K562 (cell line): Measurements from ENCODE around the gene ZBTB46. TPM values are rescaled to one million over a fixed set of nuclear protein-coding genes. Genes with fewer than 3 reads are reported as not detected.

Source experiments
- GABPB1 ChIP-seq: sonication (generic); formaldehyde crosslinking; IDR thresholded peaks from 2 replicates; pipeline ENCODE4 v1.8.0; 2022; ENCODE audit warnings: mild to moderate bottlenecking, missing genetic modification reagents
- HNRNPLL ChIP-seq: fragments of 200-400 bp; formaldehyde crosslinking; IDR thresholded peaks from 2 replicates; pipeline ENCODE4 v1.6.1; 2017; ENCODE audit warnings: low read length, low read depth, mild to moderate bottlenecking; ENCODE audit not compliant: poor library complexity, severe bottlenecking
- KDM5B ChIP-seq: fragments of 200-600 bp; sonication (generic); IDR thresholded peaks from 2 replicates; pipeline ENCODE4 v1.6.1; 2012; ENCODE audit warnings: low read depth, mild to moderate bottlenecking, moderate library complexity, low read length, control low read depth, inconsistent platforms; ENCODE audit not compliant: insufficient replicate concordance
- NFIX ChIP-seq: fragments of 250-450 bp; sonication (Bioruptor Pico); IDR thresholded peaks from 2 replicates; pipeline ENCODE4 v1.4.0; 2020; ENCODE audit warnings: low read depth, mild to moderate bottlenecking, moderate library complexity
- XRCC4 ChIP-seq: IDR thresholded peaks from one replicate; pipeline ENCODE4 v1.6.1; 2011; ENCODE audit not compliant: insufficient read depth, insufficient read length; ENCODE audit errors: extremely low read depth
- ZNF12 ChIP-seq: sonication (generic); formaldehyde crosslinking; IDR thresholded peaks from 2 replicates; pipeline ENCODE4 v1.4.0; 2020; ENCODE audit warnings: mild to moderate bottlenecking, missing genetic modification reagents
- ZNF449 ChIP-seq: fragments of 250-450 bp; sonication (Bioruptor Pico); IDR thresholded peaks from 2 replicates; pipeline ENCODE4 v1.8.0; 2022; ENCODE audit warnings: moderate library complexity, mild to moderate bottlenecking, inconsistent platforms
- polyA plus RNA-seq, 8 experiments: library from polyadenylated mRNA; depleted of rRNA in 4 of 8; stranded (reverse) in 5 of 8; unstranded in 3 of 8; fragments of >200 nt; fragmentation: Nextera tagmentation in 2 of 8; fragmentation: Illumina TruSeq in 1 of 8; extraction: Ambion mirVana in 2 of 8; extraction: Trizol in 1 of 8; gene quantifications; 2 replicates each; pipeline versions ENCODE4 v1.2.1 to v1.2.3, GENCODE V29; 2011 to 2014; ENCODE audit warnings: inconsistent platforms in 1 of 8, missing spikeins in 1 of 8
- total RNA-seq, 7 experiments: library from RNA; depleted of rRNA in 6 of 7; stranded (reverse); fragments of >200 nt in 6 of 7; fragmentation: Illumina TruSeq in 2 of 7; extraction: Trizol in 2 of 7; gene quantifications; 2 replicates each; pipeline versions ENCODE4 v1.2.1 to v1.2.3, GENCODE V29; 2011 to 2021; ENCODE audit warnings: low replicate concordance in 1 of 7
- TF ChIP-seq, protein P1 (sequence below), 2 experiments: fragments of 450-650 bp; formaldehyde crosslinking in 1 of 2; IDR thresholded peaks; 2 replicates each; pipeline versions ENCODE4 v1.4.0 to v1.6.1; 2014 to 2020; ENCODE audit warnings: mild to moderate bottlenecking in 2 of 2, borderline replicate concordance in 1 of 2, low read depth in 1 of 2
- TF ChIP-seq, protein P2 (sequence below), 3 experiments: fragments of 200-800 bp in 1 of 3; sonication (Bioruptor generic) in 1 of 3; sonication (generic) in 1 of 3; formaldehyde crosslinking in 1 of 3; IDR thresholded peaks; 2 replicates each; pipeline versions ENCODE4 v1.6.1 to v1.8.0; 2016 to 2022; ENCODE audit warnings: mild to moderate bottlenecking in 2 of 3, missing compliant biosample characterization in 2 of 3, missing genetic modification characterization in 2 of 3, missing genetic modification reagents in 1 of 3
- TF ChIP-seq, protein P3 (sequence below): fragments of 450-650 bp; formaldehyde crosslinking; IDR thresholded peaks from 2 replicates; pipeline ENCODE4 v1.4.0; 2022; ENCODE audit warnings: missing genetic modification characterization

ZBTB46 gene
- total and polyA plus RNA-seq, 9 of the 15 experiments (the other 6 are each of a cell fraction or from before 2014, with no cell fraction given), result 0.29 to 4.1 (median 1.1) TPM

- TF ChIP-seq, protein P1, sequence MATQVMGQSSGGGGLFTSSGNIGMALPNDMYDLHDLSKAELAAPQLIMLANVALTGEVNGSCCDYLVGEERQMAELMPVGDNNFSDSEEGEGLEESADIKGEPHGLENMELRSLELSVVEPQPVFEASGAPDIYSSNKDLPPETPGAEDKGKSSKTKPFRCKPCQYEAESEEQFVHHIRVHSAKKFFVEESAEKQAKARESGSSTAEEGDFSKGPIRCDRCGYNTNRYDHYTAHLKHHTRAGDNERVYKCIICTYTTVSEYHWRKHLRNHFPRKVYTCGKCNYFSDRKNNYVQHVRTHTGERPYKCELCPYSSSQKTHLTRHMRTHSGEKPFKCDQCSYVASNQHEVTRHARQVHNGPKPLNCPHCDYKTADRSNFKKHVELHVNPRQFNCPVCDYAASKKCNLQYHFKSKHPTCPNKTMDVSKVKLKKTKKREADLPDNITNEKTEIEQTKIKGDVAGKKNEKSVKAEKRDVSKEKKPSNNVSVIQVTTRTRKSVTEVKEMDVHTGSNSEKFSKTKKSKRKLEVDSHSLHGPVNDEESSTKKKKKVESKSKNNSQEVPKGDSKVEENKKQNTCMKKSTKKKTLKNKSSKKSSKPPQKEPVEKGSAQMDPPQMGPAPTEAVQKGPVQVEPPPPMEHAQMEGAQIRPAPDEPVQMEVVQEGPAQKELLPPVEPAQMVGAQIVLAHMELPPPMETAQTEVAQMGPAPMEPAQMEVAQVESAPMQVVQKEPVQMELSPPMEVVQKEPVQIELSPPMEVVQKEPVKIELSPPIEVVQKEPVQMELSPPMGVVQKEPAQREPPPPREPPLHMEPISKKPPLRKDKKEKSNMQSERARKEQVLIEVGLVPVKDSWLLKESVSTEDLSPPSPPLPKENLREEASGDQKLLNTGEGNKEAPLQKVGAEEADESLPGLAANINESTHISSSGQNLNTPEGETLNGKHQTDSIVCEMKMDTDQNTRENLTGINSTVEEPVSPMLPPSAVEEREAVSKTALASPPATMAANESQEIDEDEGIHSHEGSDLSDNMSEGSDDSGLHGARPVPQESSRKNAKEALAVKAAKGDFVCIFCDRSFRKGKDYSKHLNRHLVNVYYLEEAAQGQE (IDR thresholded peaks at IDR 0.05; ENCODE audit: borderline replicate concordance), result peak; percentile 12; the same call in 1 of the 2 replicates
- TF ChIP-seq, protein P1 (CRISPR knock-in tag; IDR thresholded peaks at IDR 0.05; ENCODE audit: low read depth), result no peak
- TF ChIP-seq, protein P2, sequence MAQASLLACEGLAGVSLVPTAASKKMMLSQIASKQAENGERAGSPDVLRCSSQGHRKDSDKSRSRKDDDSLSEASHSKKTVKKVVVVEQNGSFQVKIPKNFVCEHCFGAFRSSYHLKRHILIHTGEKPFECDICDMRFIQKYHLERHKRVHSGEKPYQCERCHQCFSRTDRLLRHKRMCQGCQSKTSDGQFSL (CRISPR knock-in tag; IDR thresholded peaks at IDR 0.05), result 0 out of 2 replicates have a peak, but pooled peaks have one; percentile 59
- TF ChIP-seq, protein P2 (tag; IDR thresholded peaks at IDR 0.05), result 0 out of 4 replicates have a peak, but pooled peaks of 1 of the 2 experiments have one; percentile 38
- TF ChIP-seq NFIX (CRISPR knock-in tag) (no peak; the same call in 1 of the 2 replicates), HNRNPLL (peak; percentile 9), ZNF12 (CRISPR knock-in tag) (peak; percentile 20; the same call in 1 of the 2 replicates), KDM5B (peak; percentile 47), ZNF449 (no peak), GABPB1 (CRISPR knock-in tag) (peak; percentile 63; the same call in 1 of the 2 replicates), XRCC4 (no peak)
- TF ChIP-seq, protein P3, sequence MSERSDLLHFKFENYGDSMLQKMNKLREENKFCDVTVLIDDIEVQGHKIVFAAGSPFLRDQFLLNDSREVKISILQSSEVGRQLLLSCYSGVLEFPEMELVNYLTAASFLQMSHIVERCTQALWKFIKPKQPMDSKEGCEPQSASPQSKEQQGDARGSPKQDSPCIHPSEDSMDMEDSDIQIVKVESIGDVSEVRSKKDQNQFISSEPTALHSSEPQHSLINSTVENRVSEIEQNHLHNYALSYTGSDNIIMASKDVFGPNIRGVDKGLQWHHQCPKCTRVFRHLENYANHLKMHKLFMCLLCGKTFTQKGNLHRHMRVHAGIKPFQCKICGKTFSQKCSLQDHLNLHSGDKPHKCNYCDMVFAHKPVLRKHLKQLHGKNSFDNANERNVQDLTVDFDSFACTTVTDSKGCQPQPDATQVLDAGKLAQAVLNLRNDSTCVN (CRISPR knock-in tag), result no peak
These were observed 90.3 kb downstream of the ZBTB46 start (continued) for GRCh38 chr20:63740627-63741353.
